ENCODE measurements around the gene PNKD.
"Not testable (repeated sequence)": the region's sequence is repeated elsewhere in the genome, so short reads cannot be mapped to it uniquely, and the experiment has no call there.

PNKD gene

DNA sequence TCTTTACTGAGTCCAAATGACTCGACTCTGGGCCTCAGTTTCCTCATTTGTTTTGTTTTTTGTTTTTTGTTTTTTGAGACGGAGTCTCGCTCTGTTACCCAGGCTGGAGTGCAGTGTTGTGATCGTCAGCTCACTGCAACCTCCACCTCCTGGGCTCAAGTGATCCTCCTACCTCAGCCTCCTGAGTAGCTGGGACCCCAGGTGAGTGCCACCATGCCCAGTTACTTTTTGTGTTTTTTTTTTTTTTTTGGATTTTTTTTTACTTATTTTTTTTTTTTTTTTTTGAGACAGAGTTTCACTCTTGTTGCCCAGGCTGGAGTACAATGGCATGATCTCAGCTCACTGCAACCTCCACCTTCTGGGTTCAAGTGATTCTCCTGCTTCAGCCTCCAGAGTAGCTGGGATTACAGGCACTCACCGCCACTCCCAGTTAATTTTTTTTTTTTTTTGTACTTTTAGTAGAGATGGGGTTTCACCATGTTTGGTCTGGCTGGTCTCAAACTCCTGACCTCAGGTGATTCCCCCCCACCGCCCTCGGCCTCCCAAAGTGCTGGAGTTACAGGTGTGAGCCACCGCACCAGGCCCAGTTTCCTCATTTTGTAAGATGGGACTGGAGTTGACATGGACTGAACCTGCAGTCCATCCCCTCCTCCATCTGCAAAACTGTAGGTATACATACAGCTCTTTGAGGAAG lies 3.0 kb downstream of the PNKD start:
- DNase-seq (ENCODE audit: low read depth): not testable (repeated sequence)

DNA sequence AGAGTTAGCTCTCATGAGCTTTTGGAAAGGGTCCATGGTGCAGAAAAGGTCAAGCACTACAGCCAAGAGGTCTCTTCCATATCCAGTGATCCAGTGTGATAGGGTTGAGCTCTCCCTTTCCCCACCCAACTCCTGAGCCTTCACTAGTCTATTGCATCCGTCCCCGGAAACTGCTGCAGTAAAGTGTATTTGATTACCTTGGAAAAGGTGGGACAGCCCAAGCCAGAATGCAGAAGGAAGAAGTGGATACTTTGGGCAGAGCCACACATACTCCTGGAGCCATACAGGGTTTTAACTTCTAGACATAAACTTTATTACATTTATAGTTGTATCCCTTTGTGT lies 3.6 kb downstream of the PNKD start:
- no peak for DNase-seq (ENCODE audit: low read depth)

DNA sequence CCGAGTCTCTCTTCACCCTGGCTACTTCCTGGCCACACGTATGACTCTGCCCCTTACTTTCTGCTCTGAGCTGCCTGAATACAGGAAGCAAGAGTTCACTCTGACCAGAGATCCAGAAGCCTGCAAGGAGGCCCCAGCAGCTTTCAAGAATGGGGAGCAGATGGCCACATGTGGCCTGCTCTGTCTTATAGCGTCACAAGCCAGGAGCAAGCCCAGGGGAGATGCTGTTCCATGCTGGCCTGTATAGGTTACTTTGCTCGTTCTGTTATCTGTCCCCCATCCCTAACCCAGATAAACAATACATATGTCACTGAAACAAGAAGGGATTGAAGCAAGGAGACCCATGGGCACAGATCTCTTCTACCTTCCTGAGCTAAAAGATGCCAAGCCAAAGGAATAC lies 4.3 kb downstream of the PNKD start:
- no peak for DNase-seq (ENCODE audit: low read depth)

DNA sequence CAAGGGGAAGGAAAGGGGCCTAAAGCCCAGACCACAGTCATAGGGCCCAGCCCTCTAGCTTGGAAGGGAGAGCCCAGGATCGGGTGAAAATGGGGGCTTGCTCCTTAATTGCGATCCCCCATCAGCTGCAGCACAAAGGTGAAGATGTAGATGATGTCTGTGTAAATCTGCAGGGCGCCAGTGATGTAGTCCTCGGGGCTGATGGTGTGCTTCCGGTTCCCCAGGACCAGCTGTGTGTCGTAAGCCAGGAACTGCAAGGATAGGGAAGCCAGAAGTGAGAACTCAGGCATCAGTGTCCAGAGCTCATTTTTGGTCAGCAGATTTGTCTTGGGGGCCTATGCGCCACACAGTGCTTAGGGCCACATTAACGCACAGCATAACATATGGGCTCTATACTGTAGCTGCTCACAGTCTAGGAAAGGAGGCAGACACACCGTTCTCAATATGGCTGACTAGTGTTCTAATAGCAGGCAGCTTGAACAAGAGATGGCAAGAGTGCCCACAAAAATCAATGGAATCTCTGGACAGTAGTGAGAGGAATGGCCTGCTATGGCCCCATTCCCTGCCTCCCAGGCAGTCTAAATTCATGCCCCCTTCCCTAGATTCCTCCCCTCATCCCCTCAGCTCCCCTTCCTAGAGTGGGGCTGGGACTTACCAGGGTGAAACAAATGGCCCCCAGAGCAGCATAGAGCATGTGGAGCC lies 5.2 kb downstream of the PNKD start:
- DNase-seq (ENCODE audit: low read depth): no peak

DNA sequence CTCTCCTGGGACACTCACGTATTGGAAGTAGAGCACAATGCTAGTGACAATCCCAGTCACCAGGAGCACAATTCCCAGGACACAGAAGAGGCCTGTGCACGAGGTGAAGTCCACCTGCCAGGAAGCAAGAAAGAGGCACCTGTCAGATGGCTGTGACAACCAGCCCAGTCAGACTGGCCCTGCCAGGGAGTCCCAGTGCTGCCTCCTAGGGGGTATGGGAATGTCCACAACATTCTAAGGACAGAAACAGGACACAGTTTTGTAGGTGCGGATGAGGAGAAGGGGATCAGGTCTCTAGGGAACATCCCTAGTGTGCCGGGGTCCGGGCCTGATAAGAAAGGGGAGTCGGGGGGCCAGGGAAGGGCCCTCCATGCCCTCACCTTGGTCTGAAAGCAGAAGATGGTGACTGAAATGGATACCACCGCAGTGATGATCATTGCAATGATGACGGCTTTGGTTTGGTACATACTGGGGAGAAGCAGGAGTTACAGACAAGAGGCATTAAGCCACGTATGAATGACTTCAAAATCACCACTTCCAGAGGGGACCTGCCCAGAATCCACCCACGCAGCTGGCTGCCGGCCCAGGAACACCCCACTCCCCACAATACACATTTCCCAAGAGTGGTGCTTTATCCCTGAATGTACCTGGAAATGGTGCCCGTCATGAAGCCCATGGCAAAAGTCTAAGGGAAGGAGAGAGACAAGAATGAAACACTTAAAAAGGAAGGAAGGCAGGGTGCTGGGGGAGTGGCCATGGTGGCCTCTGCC lies 6.9 kb downstream of the PNKD start:
- no peak for DNase-seq (ENCODE audit: low read depth)

DNA sequence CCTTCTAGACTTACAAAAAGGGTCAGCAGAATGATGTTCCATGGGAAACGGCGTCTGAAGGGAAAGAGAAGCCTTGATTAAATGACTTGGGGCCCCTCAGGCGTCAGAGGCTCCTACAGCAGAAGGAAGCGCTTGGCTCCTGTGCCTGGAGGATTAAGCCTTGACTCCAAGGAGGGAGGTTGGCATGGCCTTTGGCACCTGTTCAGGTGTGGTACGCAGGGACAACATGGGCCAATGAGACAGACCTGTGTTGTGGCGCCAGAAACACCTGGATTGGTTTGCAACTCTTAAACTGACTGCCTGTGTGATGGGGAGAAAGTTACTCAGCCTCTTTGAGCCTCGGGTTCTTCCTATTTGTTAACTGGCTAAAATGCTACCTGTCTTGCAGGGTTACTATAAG lies 7.6 kb downstream of the PNKD start:
- no peak for DNase-seq (ENCODE audit: low read depth)

DNA sequence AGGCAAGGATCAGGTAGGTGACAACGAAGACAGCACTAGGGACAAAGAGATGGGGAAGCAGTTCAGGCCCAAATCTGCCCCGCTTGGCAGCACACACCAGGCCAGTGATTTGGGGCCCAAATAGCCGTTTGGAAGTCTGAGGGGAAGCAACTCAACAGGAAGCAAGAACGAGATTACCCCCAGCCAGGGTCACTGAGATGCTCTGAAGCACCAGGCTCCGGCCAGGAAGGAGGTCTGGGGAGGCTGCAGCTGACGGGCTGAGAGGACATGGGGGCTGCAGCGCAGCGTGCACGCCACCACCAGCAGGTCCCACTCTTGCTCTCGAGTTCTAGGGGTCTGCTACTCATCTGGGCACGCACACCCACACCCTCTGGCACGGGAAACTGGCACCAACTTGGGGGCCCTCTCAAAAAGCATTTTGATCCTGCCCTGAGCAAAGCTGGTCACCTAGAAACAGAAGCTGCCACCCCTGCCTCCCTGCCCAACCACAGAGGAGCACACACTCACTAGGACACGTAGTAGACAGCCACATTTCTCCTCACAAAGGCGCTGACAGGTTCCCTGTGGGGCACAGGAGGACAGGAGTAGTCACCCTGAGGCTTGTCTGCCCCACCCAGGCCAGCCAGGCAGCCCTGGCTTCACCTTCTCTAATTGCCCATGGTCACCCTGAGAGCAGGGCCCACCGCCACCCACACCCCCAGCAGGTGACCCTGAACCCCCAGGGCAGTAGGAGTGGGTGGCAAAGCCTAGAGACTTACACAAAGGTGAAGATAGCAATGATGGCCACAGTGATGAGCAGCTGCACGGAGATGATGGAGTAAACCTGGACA lies 8.4 kb downstream of the PNKD start:
- no peak for DNase-seq (ENCODE audit: low read depth)

DNA sequence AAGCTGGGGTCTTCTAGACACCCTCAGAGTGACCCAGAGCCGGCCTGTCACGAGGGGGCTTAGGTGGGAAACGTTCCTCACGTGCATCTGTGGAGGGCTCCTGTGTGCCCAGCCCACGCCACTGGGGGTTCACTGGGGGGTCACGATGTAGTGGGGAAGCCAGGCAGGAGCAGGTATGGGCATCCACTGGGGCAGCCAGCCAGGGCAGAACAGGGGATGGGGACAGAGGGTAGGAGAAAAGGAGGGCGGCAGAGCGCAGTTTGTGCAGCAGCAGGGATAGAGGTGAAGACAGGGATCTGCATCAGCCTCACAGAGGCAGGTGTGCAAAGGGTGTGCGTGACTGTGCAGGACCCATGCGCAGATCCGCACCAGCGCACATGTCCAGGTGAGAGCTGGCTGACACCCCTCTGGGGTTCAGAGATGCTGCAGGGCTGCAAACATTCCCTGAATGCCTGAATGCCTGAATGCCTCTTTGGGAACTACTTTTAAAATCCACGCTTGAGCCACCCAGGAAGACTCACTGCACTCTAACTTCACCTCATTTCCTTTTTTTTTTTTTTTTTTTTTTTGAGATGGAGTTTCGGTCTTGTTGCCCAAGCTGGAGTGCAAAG lies 10.0 kb downstream of the PNKD start:
- DNase-seq (ENCODE audit: low read depth): no peak

DNA sequence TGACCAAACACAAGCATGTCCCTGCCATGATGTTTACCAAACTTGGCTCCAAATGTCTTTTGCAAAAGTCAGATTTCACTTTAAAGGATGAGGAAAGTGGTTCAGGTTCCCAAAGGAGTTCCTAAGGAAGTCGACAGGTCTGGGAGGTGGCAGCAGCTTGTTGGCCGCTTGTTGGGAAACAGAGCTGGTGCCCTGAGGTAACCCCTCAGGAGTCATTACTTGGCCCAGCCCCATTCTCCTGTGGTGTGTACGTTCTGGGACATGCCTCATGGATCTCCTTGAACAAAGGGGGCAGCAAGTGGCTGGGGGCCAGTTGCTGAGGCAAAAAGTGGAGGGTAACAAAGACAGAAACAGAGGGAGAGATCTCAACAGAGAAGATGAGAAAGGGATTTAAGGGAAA lies 11.1 kb downstream of the PNKD start:
- no peak for DNase-seq (ENCODE audit: low read depth)

DNA sequence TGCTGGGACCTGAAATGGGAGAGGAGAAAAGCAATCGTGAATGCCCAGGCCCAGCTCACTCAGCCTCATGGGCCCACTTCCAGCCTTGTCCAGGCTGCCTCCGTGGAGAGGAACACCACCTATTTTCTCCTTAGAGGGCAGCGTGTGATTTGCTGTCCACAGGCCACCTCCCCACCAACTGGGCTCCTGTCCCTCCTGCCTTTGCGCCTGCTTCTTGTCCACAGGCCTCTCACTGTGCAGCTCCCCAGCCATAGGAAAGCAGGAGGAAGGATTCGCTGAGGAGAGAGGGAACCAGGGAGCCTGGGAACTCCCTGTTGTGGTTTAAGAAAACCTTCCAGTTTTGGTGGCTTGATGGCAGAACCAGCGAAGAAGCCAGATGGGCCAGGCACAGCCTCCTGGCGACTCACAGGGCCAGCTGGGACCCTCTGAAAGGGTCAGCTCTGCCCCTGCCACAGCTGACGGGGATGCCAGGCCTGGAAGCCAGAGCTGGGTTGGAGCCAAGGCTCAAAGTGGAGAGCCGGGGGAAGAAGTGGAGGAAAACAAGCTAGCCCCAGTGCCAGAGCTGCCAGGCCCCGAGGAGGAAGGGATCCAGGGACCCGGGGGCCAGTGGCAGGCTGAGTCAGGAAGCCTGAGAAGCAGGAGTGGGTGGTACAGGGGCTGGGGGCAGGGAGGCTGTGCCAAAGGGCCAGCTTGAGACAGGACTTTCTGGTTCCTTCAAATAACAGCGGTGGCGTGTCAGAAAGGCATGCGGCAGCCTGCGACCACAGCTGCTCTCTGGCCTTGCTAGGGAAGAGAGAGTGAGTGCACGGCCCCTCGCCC lies 12.1 kb downstream of the PNKD start:
- no peak for DNase-seq (ENCODE audit: low read depth)

DNA sequence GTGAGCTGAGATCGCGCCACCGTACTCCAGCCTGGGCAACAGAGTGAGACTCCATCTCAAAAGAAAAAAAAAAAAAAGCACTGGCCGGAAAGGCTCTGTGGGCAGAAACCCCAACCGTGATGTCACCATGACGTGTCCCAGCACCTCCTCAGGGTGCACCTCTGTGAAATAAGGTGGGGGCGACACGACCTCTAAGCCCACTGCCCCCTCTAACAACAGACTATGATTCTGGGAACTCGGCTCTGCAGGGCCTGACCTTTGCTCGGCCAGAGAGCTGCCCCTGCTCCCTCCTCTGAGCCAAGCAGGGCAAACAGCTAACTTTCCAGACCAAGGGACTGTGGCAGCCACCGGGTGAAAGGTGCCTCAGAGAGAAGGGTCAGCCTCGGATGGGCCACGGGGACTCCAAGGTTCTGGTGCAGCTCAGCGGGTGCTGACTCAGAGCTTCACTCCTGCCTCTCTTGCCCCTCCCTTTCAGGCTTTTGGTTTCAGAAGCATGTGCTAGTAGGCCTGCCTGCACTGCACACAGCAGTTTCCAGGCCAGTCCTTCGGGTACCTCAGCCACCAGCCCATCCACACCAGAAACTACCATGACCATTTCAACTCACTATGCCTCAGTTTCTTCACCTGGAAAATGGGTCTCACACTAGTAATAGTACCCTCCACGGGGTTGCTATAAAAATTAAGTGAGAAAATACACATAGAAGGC lies 13.9 kb downstream of the PNKD start:
- DNase-seq (ENCODE audit: low read depth): no peak

DNA sequence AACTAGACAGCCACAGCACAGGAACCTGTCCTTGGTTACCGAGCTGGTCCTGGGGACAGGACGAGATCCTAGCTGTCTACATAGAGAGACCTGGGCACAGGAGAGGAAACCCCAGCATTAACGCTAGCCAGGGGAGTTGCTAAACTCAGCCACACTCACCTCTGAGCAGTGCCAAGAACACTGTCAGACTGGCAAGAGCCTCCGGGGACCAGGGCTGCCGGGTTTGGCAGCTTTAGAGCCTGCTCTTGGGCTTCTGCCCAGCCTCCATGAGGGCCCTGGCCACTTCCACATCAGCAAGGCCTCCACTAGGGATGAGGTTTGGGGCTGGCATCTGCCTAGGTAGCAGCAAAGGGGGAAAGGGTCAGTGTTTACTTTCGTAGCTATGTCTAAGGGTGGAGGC lies 15.3 kb downstream of the PNKD start:
- DNase-seq (ENCODE audit: low read depth): no peak

DNA sequence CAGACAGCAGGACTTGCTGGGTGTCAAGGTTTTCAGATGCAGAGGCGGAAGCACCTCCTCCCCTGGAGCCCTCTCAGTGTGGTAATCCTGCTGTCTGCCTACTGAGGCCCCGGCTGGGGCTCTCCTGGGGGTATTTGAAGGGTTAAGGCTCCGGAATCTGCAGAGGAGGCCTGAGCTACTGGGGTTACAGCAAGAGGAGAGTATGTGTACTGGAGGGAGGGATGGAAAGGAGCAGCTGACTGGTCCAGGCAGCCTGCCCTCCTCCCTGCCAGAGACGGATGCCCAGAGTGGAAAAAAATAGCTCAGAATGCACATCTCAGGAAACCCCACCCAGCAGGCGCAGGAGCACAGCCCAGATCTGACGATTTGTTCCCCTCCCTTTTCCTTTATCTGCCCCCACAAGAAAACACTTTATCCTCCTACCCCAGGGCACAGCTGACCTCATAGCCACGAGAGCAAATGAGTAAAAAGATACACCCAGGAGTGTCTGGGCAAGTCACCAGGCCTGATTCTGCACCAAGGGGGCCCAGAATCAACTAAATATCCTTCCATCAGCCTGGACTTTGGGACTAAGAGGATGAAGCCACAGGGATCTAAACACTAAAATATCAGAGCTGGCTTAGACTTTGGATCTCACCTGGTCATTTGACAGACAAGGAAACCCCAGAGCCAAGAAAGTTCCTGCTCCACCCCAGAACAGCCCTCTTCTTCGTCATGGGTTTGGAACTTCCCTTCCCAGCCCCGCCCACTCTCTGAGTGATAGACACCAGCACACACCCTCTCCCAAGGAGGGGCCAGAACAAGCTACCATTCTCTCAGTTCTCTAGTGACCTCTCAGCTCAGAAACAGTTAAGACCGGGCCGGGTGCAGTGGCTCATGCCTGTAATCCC lies 16.5 kb downstream of the PNKD start:
- DNase-seq (ENCODE audit: low read depth): peak; percentile 75

DNA sequence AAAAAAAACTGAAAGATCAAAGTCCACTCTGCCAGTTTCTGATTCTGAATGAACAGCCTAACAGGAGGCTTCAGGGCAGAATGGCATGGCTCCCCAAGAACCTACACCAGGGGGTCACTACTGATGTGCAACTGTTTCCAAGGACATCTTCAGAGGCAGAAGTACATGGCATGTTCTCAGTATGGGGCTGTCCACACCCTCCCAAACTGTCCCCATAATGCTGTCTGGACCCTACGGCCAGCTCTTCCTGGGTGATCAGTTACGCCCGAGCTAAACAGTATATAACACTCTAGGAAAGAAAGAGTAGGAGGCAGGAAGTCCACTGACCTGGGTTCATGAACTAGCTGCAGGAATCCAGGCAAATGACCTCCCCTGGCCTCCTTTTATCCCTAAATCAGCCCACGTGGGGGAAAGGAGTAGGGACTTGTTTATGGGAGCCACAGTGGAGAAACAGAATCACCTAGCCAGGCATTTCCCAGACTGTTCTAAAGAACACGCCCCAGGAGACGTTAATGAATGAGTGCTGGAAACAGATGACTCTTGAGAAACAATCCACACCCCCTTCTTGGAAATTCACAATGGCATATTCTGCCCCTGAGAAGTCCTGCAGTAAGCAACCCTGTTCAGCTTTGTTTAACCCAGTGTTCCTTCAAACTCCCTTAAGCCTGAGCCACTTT lies 19.5 kb downstream of the PNKD start:
- no peak for DNase-seq (ENCODE audit: low read depth)

DNA sequence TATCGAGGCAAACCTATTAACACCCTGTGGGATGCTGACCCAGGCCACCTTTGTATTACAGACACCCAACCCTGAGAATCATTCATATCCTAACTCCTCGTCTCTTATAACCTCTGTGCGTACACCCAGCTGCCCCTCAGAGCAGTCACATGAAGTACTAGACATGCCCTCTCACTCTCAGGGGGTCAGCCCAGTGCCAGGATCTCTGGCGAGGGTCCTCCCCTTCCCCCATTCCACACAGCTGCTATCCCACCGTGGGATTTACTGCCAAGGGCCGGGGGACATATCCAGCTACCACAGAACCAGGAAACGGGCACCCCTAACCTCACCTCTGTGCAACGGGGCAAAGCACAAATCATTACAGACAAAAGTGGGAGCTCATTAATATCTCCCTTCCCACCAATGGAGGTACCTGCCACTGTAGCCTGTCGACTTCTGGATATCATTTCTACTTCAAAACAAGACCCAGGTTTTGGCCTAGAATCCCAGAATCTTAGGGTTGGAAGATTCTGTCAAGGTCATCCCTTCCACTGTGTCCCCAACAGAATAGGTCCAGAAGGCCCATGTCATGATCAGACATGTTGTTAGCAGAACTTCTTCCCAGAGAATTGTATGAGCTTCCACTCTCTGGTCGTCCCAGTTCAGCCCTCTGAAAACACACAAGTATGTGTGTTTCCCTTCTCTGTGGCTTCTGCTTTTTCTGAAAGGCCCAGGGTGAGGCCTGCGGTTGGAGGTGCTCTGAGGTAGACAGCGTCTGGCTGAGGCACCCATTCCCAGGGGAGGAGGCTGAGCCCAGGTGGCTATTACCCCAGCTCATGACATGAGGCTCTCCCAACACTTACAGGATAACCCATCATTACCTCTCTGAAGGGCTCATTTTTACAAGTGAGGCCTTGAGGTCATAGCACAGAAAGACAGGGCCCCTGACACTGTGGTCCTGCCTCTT lies 20.3 kb downstream of the PNKD start:
- no peak for DNase-seq (ENCODE audit: low read depth)

DNA sequence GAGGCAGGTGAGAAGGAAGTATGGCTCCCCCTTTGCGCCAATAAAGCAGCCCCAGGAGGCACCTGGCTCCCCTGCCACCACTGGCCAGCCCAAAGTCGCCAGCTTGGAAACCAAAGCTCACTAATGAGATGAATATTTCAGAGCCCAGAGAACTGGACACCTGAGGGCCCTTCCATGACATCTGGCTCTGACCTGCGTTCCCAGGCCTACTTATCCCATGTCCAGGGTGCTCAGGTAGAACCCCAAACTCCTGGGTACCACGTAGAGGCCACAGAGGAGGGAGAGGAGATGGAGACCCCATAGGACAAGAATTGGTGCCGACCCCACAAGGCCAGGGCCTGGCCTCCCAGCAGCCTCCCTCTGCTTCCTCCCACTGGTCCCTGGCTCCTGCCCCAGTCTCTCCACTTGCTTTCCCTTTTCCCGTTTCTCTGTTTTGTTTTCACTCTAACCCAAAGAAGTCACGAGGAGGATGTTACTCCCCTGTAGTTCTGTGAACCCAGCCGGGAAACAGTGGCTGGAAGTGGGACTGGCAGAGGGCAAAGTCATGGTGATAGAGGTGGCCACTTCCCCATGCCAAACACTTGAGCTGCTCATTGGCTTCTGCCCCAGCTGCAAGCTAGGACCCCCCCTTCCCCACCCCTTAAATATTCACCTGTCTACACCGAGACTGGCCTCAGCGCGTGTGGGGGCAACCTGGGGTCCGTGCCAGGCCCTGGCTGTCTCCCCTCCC lies 21.2 kb downstream of the PNKD start:
- no peak for DNase-seq (ENCODE audit: low read depth)
